ENCODE results near the gene IQSEC2.

IQSEC2 gene

GRCh38 chrX:53305219-53305995 is 24.0 kb upstream of the IQSEC2 start:
- DNase-seq: no peak

DNA sequence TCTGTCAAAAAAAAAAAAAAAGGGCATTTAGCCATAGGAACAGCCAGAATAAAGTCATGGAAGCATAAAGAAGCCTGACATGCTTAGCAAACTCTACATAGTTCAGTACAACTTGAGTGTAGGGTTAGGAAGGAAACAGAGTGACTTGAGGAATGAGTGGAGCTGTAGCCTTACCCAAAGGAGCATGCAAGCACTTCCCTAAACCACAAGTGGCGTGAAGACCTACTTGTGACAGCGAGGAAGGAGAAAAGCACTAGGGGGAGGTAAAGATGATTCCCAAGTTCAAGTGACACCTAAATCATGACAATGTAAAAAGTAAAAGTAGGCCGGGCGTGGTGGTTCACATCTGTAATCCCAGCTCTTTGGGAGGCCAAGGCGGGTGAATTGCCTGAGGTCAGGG is 21.8 kb upstream of the IQSEC2 start:
- no peak for DNase-seq

GRCh38 chrX:53300157-53300556 is 18.8 kb upstream of the IQSEC2 start:
- DNase-seq: no peak

DNA sequence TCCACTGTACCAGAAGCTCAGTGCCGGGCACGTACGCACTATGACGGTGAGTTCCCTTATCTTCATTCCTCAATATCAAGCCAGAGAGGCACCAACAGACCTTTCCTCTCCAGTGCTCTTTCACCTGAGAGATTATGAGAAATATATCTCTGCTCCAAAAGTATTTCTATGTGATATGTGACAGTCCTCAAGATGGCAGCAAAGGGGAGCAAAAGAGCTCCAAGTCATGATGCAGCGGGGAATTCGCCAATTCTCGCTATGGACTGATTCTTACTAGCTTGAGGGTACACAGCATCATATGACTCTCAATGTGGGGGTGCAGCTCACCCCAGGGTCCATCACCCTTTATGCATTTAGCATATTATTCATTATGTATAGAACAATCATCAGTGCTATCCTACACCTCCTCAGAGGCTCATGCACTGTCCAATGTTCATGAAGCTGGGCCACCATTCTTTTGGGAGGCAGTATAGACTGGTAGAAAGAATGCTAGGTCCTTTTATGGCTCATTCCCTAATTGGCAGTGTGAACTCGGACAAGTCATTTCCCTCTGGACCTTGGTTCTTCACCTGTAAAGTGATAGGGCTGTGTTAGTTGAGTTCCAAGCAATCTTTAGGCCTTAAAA is 12.8 kb upstream of the IQSEC2 start:
- peak in 1 of 2 experiments; percentile 14 for DNase-seq

DNA sequence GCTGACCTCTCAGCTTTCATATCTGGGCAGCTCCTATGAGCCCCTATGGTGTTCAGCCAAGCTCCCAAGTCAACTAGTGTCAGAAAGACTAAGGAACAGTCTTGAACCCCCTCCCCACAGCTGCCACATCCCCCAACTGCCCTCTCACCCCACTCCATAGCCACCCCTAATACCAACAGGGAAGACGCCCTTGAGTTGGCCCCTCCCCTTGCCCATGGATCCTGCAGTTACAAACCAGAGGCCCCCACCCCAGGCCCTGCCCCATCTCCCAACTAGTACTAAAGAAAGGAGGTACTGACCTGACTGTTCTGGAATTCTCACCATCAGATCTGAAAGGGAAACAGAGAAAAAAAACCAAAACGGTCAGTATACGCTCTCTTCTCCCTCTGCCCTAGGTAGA is 10.2 kb upstream of the IQSEC2 start:
- DNase-seq: no peak

DNA sequence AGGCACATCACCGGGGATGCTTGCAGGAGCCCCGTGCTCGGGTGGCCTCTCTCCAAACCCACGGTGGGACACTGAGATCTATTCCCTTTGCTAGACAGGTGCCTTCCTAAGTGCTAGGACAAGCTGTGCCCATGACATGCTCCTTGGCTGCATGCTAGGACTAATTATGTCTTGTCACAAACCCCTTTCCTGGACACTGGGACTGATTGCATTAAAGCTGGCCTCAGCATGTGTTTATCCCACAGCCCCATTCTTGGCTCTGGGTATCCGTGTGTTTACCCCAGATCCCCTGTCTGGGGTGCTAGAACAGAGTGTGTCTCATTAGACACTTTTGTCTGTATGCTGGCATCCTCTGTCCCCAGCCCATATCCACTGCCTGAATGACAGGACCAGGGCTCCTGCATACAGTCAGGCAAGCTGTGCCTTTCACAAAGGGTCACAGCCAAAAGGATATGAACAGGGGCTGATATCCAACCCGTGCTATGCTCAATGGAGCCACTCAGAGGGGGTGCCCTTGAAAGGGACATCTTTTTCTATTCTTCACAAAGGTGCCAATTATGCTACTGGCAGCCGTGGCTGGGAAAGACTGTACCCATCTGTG is 9.2 kb upstream of the IQSEC2 start:
- DNase-seq: peak in 1 of 2 experiments; percentile 23

GRCh38 chrX:53288189-53288588 is 6.8 kb upstream of the IQSEC2 start:
- DNase-seq: no peak

GRCh38 chrX:53287493-53288138 is 6.2 kb upstream of the IQSEC2 start:
- peak; percentile 74 to 84 for DNase-seq

DNA sequence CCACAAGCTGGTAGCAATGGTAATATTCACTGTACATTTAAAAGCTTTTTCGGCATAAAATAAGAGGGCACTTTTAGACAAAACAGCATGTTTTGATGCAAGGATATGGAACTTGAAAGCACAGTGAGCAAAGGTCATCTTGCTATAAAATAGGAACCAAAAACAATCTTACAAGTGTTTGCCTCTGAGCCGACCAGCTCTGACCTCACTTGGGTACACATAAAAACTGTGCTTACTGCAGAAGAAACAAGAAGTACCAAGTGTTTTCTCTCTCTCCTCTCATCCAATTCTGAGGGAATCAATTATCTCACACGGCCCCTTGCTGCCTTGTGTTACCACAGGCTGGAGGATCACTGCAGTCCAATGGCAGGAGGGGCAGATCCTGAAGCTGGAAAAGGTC is 4.8 kb upstream of the IQSEC2 start:
- DNase-seq: no peak

DNA sequence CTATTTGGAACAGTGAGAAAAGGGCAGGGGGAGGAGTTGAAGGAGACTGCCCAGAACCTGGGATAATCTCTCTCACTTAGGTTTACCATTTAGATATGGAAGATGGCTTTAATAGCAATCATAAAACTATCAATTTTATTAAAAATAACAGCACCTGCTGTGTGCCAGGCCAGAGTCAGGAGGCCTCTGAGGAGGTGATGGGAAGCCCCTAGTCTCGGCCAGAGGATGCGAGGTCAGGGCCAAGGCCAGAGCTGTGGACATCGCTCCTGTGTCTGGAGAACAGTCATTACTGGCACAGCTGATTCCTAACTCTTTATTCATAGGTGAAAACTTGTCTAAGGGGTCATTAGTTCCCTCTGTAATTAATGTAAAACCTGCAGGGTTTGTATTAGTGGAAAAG is 4.2 kb upstream of the IQSEC2 start:
- DNase-seq: no peak

DNA sequence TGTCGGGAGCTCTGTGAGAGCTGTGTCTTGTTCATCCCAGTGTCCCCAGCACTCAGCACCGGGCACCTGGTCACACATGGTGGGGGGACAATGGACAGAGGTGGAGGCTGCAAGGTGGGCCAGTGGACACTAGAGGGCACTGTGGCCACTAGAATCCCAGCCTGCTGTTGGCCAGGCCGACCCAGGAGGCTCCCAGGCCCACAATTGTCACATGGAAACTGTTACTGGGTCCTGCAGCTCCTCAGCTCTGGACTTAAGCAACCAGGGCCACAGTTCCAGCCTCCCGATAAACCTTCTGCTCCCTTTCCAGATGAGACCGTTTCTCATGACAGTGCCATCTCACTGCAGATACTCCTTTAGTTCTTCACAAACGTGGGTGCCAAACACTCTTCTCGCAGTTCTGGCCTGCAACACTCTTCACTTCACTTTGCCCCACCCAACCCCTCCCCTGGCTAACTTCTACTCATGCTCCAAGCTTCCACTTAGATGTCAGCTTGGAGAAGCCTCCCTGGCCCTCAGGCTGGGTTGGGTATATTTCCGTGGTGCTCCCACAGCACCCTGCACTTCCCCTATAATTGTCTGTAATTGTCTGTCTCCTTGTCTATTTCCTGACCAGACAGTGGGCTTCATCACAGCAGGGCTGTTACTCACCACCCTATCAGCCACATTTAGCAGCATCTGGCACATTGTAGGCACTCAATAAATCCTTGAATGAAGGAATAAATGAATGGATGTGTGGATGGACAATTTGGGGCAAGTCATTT is 3.5 kb upstream of the IQSEC2 start:
- DNase-seq: peak; percentile 6 to 47

DNA sequence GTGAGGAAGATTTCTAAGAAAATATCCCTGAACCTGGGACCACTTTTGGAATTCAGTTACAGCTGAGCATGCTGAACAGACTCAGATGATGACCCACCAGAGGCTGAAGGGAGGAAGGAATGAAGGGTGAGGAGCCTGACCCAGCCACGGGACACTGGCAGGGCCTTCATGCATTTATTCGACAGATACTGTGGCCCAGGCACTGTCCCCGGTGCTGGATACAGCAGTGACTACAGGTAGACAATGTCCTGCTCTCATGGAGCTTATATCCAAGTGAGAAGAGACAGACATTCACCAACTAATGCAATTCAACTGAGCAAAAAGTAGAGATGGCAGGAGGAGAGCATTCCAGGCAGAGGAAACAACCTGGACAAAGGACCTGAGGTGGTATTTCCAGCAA is 2.2 kb upstream of the IQSEC2 start:
- DNase-seq: no peak

DNA sequence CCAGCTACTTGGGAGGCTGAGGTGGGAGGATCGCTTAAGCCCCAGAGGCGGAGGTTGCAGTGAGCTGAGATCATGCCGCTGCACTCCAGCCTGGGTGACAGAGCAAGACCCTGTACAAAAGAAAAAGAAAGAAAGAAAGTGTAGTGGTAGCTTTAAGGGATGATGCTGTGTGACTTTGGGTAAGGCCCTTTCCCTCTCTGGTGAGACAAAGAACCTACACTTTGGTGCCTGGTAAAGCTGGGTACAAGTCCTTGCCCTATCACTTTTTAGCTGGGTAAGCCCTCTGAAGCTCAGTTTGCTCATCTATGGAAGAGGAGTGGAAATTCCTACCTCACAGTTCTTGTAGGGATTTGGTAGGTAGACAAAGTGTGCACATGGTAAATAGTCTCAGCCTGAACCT is 1.7 kb upstream of the IQSEC2 start:
- DNase-seq: no peak

- peak; percentile 8 to 71 for DNase-seq
These were observed 745 bp upstream of the IQSEC2 start for GRCh38 chrX:53281963-53282695.

GRCh38 chrX:53280331-53281320 is 758 bp downstream of the IQSEC2 start:
- DNase-seq: no peak

DNA sequence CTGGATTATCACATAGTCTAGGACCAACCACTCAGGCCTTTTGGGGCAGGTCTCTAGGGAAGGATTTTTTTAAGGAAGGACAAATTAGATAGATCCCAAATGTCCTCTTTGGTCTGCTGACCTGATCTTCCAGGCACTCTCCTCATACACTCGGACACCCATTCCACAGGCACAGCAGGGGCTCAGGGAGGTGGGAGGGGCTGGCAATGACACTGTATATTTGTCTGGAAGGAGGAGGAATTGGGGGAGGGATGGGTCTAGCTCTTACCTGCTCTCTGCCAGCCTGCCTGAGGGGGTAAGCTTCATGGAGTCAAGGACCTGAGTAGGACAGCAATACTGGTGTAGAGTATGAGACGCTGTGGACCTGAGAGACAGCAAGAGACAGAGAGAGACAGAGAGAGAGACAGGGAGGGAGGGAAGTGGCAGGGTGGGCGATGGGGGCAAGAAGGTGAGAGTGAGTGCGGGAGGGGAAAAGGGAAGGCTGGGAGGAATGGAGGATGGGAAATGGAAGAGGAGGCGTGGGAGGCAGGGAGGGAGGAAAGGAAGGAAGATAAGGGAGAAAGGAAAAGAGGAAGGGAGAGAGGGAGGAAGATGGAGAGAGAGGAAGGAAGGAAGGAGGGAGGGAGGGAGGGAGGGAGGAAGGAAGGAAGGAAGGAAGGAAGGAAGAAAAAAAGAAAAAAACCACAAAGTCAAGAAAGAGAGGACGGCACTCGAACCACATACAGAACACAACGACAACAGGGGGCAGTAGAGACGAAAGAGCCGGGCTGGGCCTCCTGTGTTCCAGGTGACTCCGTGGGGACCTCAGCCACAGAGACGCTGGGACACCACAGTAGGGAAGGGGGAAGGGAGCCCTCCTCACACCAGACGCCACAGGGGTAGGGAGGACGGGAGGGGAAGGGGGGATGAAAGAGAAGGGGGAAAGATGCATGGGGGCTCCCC is 1.8 kb downstream of the IQSEC2 start:
- no peak for DNase-seq

DNA sequence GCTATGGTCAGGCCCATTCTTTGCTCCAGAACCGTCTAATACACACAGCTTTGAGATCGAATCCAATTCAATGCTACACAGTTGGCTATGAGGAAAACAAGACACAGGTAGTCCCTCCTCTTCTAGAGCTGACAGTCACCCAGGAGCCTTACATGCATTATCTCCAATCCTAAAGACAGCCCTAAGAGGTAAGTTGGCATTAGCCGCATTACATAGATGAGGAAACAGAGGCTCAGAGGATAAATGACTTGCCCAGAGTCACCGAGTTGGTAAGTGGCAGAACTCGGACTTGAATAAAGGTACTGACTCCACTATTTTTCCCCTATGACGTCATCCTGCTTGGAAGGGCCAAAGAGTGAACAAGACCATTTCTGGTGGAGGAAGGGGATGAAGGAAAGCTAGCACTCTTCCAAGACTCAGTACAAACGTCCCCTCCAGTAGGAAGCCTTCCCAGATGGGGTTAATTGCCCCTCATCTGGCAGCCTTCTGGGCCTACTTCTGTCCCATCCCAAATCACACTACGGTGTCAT is 8.5 kb downstream of the IQSEC2 start:
- DNase-seq: no peak

DNA sequence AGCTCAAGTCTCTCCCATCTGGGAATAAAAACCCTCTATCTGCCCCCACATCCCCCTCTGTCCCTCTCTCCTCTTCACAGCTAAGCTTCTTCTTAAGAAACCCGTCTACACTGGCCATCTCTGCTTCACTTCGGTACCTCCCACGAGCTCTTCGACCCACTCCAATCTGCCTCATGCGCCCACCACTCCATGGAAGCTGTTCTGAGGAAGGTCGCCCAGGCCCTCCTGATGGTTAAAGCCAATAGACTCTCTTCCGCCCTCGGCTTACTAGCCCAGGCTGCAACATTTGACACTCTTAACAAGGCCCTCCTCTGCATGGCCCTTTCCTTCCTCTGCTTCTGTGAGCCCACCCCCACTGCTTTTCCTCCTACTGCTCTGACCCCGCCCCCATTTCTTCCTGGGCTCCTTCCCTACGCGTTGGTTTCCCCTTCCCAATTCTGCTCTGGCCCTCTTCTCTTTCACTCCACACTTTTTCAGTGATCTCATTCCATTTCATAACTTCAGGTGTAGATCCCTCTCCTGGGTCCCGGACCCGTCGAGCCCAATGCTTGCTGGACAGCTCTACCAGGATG is 11.8 kb downstream of the IQSEC2 start:
- no peak for DNase-seq

DNA sequence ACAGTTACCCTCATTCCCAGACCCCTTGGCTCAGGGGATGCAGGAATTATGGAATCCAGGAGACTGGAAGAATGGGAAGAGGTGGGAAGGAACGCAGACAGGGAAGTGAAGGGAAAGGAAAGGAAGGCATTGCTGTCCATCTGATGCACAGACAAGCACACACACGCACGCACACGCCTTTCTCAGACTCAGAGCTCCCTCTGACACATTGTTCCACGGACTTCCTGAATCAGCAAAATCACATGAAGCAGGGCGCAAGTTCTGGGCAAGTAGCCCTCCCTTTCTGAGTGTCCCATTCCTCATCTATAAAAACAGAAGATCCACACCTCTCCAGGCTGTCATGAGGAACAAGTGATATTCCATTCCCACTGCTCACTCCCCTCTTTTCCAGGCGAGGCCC is 13.2 kb downstream of the IQSEC2 start:
- no peak for DNase-seq
